Natural killer cell (primary cell): ENCODE results near the gene PKP1. TPM values are rescaled to one million over a fixed set of nuclear protein-coding genes. Genes with fewer than 3 reads are reported as not detected.

Source experiments
- ATAC-seq, 3 donors: fragments of 150-1000 bp in 2 of 3; fragments of 200-7000 bp in 1 of 3; cut with Tn5 transposase; 1 replicate in 1 of 3; 2 replicates in 2 of 3; pipeline ENCODE4 v1.10.0; 2021; ENCODE audit warnings: mild to moderate bottlenecking in 2 of 3, moderate library complexity in 2 of 3
- DNase-seq, 2 donors: peaks; one replicate each; pipeline versions ENCODE4 v3.0.0 to v3.0.0-alpha.2; 2013 to 2021; ENCODE audit warnings: mixed read lengths in 1 of 2
- H3K27ac ChIP-seq: one replicate; pipeline ENCODE4 v1.5.1; 2013; ENCODE audit warnings: mild to moderate bottlenecking, low read length
- H3K27me3 ChIP-seq: one replicate; pipeline ENCODE4 v1.6.1; 2013; ENCODE audit warnings: low read length; ENCODE audit not compliant: control insufficient read depth, insufficient read depth
- H3K36me3 ChIP-seq: one replicate; pipeline ENCODE4 v1.6.1; 2013; ENCODE audit warnings: low read length; ENCODE audit not compliant: control insufficient read depth, insufficient read depth
- H3K4me1 ChIP-seq: one replicate; pipeline ENCODE4 v1.6.1; 2013; ENCODE audit warnings: low read length; ENCODE audit not compliant: control insufficient read depth, insufficient read depth
- H3K4me3 ChIP-seq: one replicate; pipeline ENCODE4 v1.5.1; 2013; ENCODE audit warnings: low read length
- H3K9me3 ChIP-seq: one replicate; pipeline ENCODE4 v1.6.1; 2013; ENCODE audit warnings: low read length; ENCODE audit not compliant: control insufficient read depth, insufficient read depth
- H3K27ac Mint-ChIP-seq, 2 donors: one replicate each; pipeline ENCODE4 v1.8.0; 2022; ENCODE audit warnings: mild to moderate bottlenecking in 2 of 2, mixed read lengths in 2 of 2, moderate library complexity in 1 of 2
- H3K27me3 Mint-ChIP-seq, 2 donors: one replicate each; pipeline ENCODE4 v1.8.0; 2022; ENCODE audit warnings: low read depth in 2 of 2, mixed read lengths in 2 of 2
- H3K36me3 Mint-ChIP-seq: one replicate; pipeline ENCODE4 v1.8.0; 2022; ENCODE audit warnings: mixed read lengths
- H3K4me1 Mint-ChIP-seq, 2 donors: one replicate each; pipeline ENCODE4 v1.8.0; 2022; ENCODE audit warnings: mixed read lengths in 2 of 2
- H3K4me3 Mint-ChIP-seq: one replicate; pipeline ENCODE4 v1.8.0; 2022; ENCODE audit warnings: mild to moderate bottlenecking, moderate library complexity, mixed read lengths
- H3K9me3 Mint-ChIP-seq, 2 donors: one replicate each; pipeline ENCODE4 v1.8.0; 2022; ENCODE audit warnings: mixed read lengths in 2 of 2
- WGBS: methylation state at CpG from one replicate; pipeline ENCODE4 v1.1.7; 2013; ENCODE audit warnings: missing lambda C conversion rate; ENCODE audit not compliant: insufficient coverage; 5-methylcytosine and 5-hydroxymethylcytosine counted together
- intact Hi-C: fragments of 100-400 bp; cut with micrococcal nuclease; formaldehyde crosslinking; loops from one replicate; pipeline ENCODE4 v1.14.2; 2022
- total RNA-seq, 4 donors: library from RNA; stranded (reverse); fragments of 120-200 nt in 1 of 4; gene quantifications; one replicate each; pipeline versions ENCODE4 v1.2.3 to v1.2.4, GENCODE V29; 2013 to 2022
- TF ChIP-seq, protein P1 (sequence below): fragments of 200-600 bp; IDR thresholded peaks from one replicate; pipeline ENCODE4 v1.8.0; 2022; ENCODE audit warnings: antibody characterized with exemption

PKP1 gene
- total RNA-seq, 3 donors from 2014 or later (not counting 1 experiment from before 2014, with no cell fraction given) = not detected

GRCh38 chr1:201245082-201245481, 38.2 kb upstream of the PKP1 start:
- Mint-ChIP-seq H3K36me3 (no peaks in the 10 kb centered on the region), H3K27ac (no peak overlapping the region), H3K4me3 (no peak overlapping the region), H3K4me1 (no peaks in the 10 kb centered on the region), H3K9me3 (no peaks in the 10 kb centered on the region), H3K27me3 (peaks cover 31 to 50% of the 10 kb centered on the region in 2 donors)
- H3K4me1 ChIP-seq = no peaks in the 10 kb centered on the region
- no peak overlapping the region for H3K27ac ChIP-seq
- TF ChIP-seq, protein P1, sequence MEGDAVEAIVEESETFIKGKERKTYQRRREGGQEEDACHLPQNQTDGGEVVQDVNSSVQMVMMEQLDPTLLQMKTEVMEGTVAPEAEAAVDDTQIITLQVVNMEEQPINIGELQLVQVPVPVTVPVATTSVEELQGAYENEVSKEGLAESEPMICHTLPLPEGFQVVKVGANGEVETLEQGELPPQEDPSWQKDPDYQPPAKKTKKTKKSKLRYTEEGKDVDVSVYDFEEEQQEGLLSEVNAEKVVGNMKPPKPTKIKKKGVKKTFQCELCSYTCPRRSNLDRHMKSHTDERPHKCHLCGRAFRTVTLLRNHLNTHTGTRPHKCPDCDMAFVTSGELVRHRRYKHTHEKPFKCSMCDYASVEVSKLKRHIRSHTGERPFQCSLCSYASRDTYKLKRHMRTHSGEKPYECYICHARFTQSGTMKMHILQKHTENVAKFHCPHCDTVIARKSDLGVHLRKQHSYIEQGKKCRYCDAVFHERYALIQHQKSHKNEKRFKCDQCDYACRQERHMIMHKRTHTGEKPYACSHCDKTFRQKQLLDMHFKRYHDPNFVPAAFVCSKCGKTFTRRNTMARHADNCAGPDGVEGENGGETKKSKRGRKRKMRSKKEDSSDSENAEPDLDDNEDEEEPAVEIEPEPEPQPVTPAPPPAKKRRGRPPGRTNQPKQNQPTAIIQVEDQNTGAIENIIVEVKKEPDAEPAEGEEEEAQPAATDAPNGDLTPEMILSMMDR = no peak
- no peaks in the 10 kb centered on the region for H3K9me3 ChIP-seq
- no peaks in the 10 kb centered on the region for H3K36me3 ChIP-seq
- intact Hi-C loops = no loop called here
- ATAC-seq = no peak
- H3K4me3 ChIP-seq = no peak overlapping the region
- DNase-seq = no peak
- WGBS = 100% methylated on average over 1 of the region's 1 CpG
- H3K27me3 ChIP-seq = peaks cover 17% of the 10 kb centered on the region

DNA sequence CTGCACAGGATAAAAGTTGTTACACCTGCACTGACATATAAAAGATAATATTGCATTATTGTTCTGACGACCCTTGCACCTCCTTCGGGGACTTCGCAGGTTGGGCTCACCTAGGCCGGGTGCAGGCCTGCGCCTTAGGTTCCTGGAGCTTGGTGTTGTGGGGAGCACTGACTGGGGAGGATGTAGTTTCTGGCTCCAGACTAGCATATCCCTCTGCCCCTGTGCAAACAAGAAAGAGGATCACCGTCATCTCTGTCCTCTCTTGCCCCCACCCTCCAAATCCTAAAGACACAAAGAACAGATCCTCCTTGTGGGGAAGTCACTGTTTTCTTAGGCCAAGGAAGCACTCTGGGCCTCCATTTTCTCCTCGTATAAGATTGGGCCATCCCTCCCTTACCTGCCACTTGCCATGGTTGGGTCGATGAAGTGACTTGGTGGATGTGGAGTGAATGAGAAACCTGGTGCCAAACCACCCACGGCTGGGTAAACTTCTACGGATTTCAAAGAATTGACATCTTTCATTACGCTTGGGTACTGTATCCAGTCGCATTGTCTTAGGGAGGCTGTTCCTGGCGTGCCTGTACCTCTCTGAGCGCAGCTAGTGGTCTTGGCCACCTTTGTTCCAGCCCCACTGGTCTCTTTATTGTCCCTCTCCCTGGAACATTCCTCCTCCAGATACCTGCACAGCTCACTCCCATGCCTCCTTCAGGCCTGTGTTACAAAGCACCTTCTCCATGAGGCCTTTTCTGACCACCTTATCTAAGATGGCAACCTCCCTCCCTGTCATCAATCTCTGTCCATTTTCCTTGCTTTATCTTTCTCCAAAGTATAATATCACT, 34.4 kb upstream of the PKP1 start:
- Mint-ChIP-seq H3K9me3 (no peaks in the 10 kb centered on the region), H3K27me3 (peaks cover 13 to 18% of the 10 kb centered on the region in 2 donors)
- WGBS = 88% methylated on average over 13 of the region's 14 CpGs

GRCh38 chr1:201250326-201251011, 32.8 kb upstream of the PKP1 start:
- TF ChIP-seq, protein P1 = no peak
- Histone ChIP-seq H3K27me3 (no peaks in the 10 kb centered on the region), H3K9me3 (no peaks in the 10 kb centered on the region), H3K4me3 (no peak overlapping the region), H3K36me3 (no peaks in the 10 kb centered on the region), H3K4me1 (no peaks in the 10 kb centered on the region), H3K27ac (no peak overlapping the region)
- Mint-ChIP-seq H3K27me3 (peaks cover 4 to 5% of the 10 kb centered on the region in 2 donors), H3K27ac (no peak overlapping the region), H3K9me3 (no peaks in the 10 kb centered on the region), H3K4me1 (no peaks in the 10 kb centered on the region), H3K36me3 (no peaks in the 10 kb centered on the region), H3K4me3 (no peak overlapping the region)
- ATAC-seq (peak in 1 of 3 donors; percentile 18), DNase-seq (no peak)
- WGBS = 88% methylated on average over 10 of the region's 10 CpGs
- intact Hi-C loops = no loop called here

More for the DNA sequence above, 34.4 kb upstream of the PKP1 start:
- ATAC-seq = no peak
- Histone ChIP-seq H3K27ac (no peak overlapping the region), H3K9me3 (no peaks in the 10 kb centered on the region), H3K4me1 (no peaks in the 10 kb centered on the region), H3K4me3 (no peak overlapping the region), H3K27me3 (peaks cover 3% of the 10 kb centered on the region), H3K36me3 (no peaks in the 10 kb centered on the region)
- DNase-seq = no peak
- no peak overlapping the region for H3K4me3 Mint-ChIP-seq
- no peaks in the 10 kb centered on the region for H3K4me1 Mint-ChIP-seq
- TF ChIP-seq, protein P1 = no peak
- H3K36me3 Mint-ChIP-seq = no peaks in the 10 kb centered on the region
- intact Hi-C loops = no loop called here
- no peak overlapping the region for H3K27ac Mint-ChIP-seq
